Measurements from ENCODE around the gene ZMYND15. TPM values are rescaled to one million over a fixed set of nuclear protein-coding genes. Genes with fewer than 3 reads are reported as not detected.

The ZMYND15 gene
- total and polyA plus RNA-seq, 2 of the 13 experiments (the other 11 are each of a cell fraction or from before 2014, with no cell fraction given), result 0.24 to 2.7 TPM

GRCh38 chr17:4766201-4766600, 26.6 kb downstream of the ZMYND15 start:
- CTCF ChIA-PET (ENCODE audit: low intra/inter-chr PET ratio, low total read pairs), result no interaction called here
- no peak overlapping the region for H3K27ac ChIP-seq (ENCODE audit: extremely low read length, insufficient read depth, low read length)
- no peak overlapping the region for H2AFZ ChIP-seq (ENCODE audit: low read length)
- H3K36me3 ChIP-seq (replicated peaks in 1 of 2; ENCODE audit: control insufficient read depth in 1 of 2, insufficient read depth in 2 of 2, low read length in 2 of 2), result no peaks in the 10 kb centered on the region
- no TSS peak for BruUV-seq (replicated peaks)
- ATAC-seq (no peak), FAIRE-seq (no peak), DNase-seq (ENCODE audit: low spot score) (no peak)
- TF ChIP-seq SALL1 (CRISPR knock-in tag; IDR thresholded peaks at IDR 0.05) (no peak), TRIM24 (CRISPR knock-in tag; IDR thresholded peaks at IDR 0.05) (no peak), SP5 (CRISPR knock-in tag; IDR thresholded peaks at IDR 0.05; ENCODE audit: borderline replicate concordance, low read depth) (no peak), IRF9 (CRISPR knock-in tag; IDR thresholded peaks at IDR 0.05; ENCODE audit: borderline replicate concordance) (no peak), SIX1 (CRISPR knock-in tag; IDR thresholded peaks at IDR 0.05; ENCODE audit: borderline replicate concordance) (no peak), ZNF598 (CRISPR knock-in tag; IDR thresholded peaks at IDR 0.05; ENCODE audit: borderline replicate concordance) (no peak), E2F2 (CRISPR knock-in tag; IDR thresholded peaks at IDR 0.05; ENCODE audit: borderline replicate concordance) (no peak), ZNF460 (CRISPR knock-in tag; IDR thresholded peaks at IDR 0.05; ENCODE audit: borderline replicate concordance) (no peak), ZFP36 (IDR thresholded peaks at IDR 0.05; ENCODE audit: borderline replicate concordance, low read depth, low read length, partially characterized antibody) (no peak), ZBTB3 (CRISPR knock-in tag; IDR thresholded peaks at IDR 0.05; ENCODE audit: borderline replicate concordance, low read depth) (no peak), ZBTB4 (CRISPR knock-in tag; IDR thresholded peaks at IDR 0.05; ENCODE audit: borderline replicate concordance) (no peak), PHF20 (CRISPR knock-in tag; IDR thresholded peaks at IDR 0.05) (no peak), XBP1 (CRISPR knock-in tag; IDR thresholded peaks at IDR 0.05) (no peak), MAFF (IDR thresholded peaks at IDR 0.05; ENCODE audit: low read depth, low read length) (no peak)
- WGBS (ENCODE audit: low lambda C conversion rate), result 98% methylated on average over 3 of the region's 3 CpGs
- H3K27me3 ChIP-seq (ENCODE audit: control insufficient read depth in 1 of 2, insufficient read depth in 2 of 2, low read length in 2 of 2), result no peaks in the 10 kb centered on the region
- H3K79me2 ChIP-seq (ENCODE audit: insufficient read depth, low read length), result peaks cover under 1% of the 10 kb centered on the region
- no peaks in the 10 kb centered on the region for H3K9me3 ChIP-seq (ENCODE audit: low read length)
- no peak overlapping the region for H3K9ac ChIP-seq (ENCODE audit: insufficient read depth, low read depth, low read length)
- H3K4me1 ChIP-seq (ENCODE audit: insufficient read depth, low read length), result peaks cover 57% of the 10 kb centered on the region
- H4K20me1 ChIP-seq (ENCODE audit: insufficient read depth, low read length), result no peaks in the 10 kb centered on the region
- H3K4me3 ChIP-seq (replicated peaks in 1 of 3; ENCODE audit: insufficient read depth in 1 of 3, low read depth in 2 of 3, low read length in 3 of 3), result no peak overlapping the region
- H3K4me2 ChIP-seq (ENCODE audit: low read depth, low read length), result no peak overlapping the region
- in situ Hi-C loops (cut with HindIII; ENCODE audit: extremely low pct_ligation_motif_present, low pct_unique_long_range_greater_than_20kb), result no loop called here
- intact Hi-C loops (cut with micrococcal nuclease; ENCODE audit: unreplicated experiment), result no loop called here
- POLR2A ChIA-PET, result no interaction called here
